WTC11 (cell line): ENCODE measurements around the gene PKNOX1.
"Not testable (repeated sequence)": the region's sequence is repeated elsewhere in the genome, so short reads cannot be mapped to it uniquely, and the experiment has no call there.

Source experiments
- FOXK1 ChIP-seq: sonication (generic); formaldehyde crosslinking; IDR thresholded peaks from 2 replicates; pipeline ENCODE4 v1.8.0; 2022; ENCODE audit warnings: mild to moderate bottlenecking, moderate library complexity, missing genetic modification reagents
- HMGA2 ChIP-seq: fragments of 250-450 bp; sonication (Bioruptor Pico); IDR thresholded peaks from 2 replicates; pipeline ENCODE4 v1.4.0; 2021; ENCODE audit warnings: mild to moderate bottlenecking, moderate library complexity
- MXD4 ChIP-seq: fragments of 250-450 bp; sonication (Bioruptor Pico); IDR thresholded peaks from 2 replicates; pipeline ENCODE4 v1.8.0; 2021; ENCODE audit warnings: mild to moderate bottlenecking, moderate library complexity, borderline replicate concordance
- NR1H2 ChIP-seq: sonication (generic); formaldehyde crosslinking; IDR thresholded peaks from 2 replicates; pipeline ENCODE4 v1.9.0; 2021; ENCODE audit warnings: mild to moderate bottlenecking, moderate library complexity, missing genetic modification reagents
- SP1 ChIP-seq: sonication (generic); formaldehyde crosslinking; conservative IDR thresholded peaks from 2 replicates; pipeline ENCODE4 v1.8.1; 2022; ENCODE audit warnings: missing genetic modification reagents
- TP53 ChIP-seq: sonication (generic); formaldehyde crosslinking; IDR thresholded peaks from 2 replicates; pipeline ENCODE4 v1.8.1; 2023; ENCODE audit warnings: mild to moderate bottlenecking, missing genetic modification reagents
- TF ChIP-seq, protein P1 (sequence below): fragments of 200-600 bp; IDR thresholded peaks from 2 replicates; pipeline ENCODE4 v1.8.0; 2022; ENCODE audit warnings: antibody characterized with exemption
- TF ChIP-seq, protein P2 (sequence below): sonication (generic); formaldehyde crosslinking; IDR thresholded peaks from 2 replicates; pipeline ENCODE4 v1.8.1; 2022; ENCODE audit warnings: mild to moderate bottlenecking, missing genetic modification reagents, moderate library complexity, borderline replicate concordance
- TF ChIP-seq, protein P3 (sequence below): sonication (generic); formaldehyde crosslinking; IDR thresholded peaks from 2 replicates; pipeline ENCODE4 v1.8.0; 2022; ENCODE audit warnings: mild to moderate bottlenecking, missing genetic modification reagents
- TF ChIP-seq, protein P4 (sequence below): sonication (generic); formaldehyde crosslinking; conservative IDR thresholded peaks from 2 replicates; pipeline ENCODE4 v1.8.1; 2022; ENCODE audit warnings: mild to moderate bottlenecking, missing genetic modification reagents

DNA sequence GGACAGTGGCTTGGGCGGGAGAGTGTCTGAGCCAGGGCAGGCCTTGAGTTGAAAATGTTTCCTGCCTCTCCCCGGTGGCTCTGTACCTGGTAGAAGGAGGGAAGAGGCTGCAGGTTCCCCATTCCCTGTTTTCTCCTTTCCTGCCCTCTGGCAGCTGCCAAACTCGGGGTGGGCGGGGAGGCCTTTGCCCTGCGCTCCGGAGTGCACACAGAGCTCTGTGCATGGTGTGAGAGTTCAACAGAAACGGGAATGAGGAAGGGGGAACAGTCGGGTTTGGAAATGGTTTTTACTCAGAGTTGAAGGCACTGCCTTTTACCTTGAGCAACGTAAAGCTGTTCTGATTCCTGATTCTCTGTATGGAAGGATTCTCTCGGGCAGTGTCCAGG lies 64.3 kb downstream of the PKNOX1 start:
- TF ChIP-seq, protein P1, sequence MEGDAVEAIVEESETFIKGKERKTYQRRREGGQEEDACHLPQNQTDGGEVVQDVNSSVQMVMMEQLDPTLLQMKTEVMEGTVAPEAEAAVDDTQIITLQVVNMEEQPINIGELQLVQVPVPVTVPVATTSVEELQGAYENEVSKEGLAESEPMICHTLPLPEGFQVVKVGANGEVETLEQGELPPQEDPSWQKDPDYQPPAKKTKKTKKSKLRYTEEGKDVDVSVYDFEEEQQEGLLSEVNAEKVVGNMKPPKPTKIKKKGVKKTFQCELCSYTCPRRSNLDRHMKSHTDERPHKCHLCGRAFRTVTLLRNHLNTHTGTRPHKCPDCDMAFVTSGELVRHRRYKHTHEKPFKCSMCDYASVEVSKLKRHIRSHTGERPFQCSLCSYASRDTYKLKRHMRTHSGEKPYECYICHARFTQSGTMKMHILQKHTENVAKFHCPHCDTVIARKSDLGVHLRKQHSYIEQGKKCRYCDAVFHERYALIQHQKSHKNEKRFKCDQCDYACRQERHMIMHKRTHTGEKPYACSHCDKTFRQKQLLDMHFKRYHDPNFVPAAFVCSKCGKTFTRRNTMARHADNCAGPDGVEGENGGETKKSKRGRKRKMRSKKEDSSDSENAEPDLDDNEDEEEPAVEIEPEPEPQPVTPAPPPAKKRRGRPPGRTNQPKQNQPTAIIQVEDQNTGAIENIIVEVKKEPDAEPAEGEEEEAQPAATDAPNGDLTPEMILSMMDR = not testable (repeated sequence)
- not testable (repeated sequence) for TF ChIP-seq FOXK1 (CRISPR knock-in tag); HMGA2 (CRISPR knock-in tag); SP1 (CRISPR knock-in tag); MXD4; TP53; NR1H2 (CRISPR knock-in tag)
- TF ChIP-seq, protein P2, sequence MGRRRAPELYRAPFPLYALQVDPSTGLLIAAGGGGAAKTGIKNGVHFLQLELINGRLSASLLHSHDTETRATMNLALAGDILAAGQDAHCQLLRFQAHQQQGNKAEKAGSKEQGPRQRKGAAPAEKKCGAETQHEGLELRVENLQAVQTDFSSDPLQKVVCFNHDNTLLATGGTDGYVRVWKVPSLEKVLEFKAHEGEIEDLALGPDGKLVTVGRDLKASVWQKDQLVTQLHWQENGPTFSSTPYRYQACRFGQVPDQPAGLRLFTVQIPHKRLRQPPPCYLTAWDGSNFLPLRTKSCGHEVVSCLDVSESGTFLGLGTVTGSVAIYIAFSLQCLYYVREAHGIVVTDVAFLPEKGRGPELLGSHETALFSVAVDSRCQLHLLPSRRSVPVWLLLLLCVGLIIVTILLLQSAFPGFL (CRISPR knock-in tag) = not testable (repeated sequence)
- TF ChIP-seq, protein P3, sequence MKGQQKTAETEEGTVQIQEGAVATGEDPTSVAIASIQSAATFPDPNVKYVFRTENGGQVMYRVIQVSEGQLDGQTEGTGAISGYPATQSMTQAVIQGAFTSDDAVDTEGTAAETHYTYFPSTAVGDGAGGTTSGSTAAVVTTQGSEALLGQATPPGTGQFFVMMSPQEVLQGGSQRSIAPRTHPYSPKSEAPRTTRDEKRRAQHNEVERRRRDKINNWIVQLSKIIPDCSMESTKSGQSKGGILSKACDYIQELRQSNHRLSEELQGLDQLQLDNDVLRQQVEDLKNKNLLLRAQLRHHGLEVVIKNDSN (CRISPR knock-in tag) = not testable (repeated sequence)
- TF ChIP-seq, protein P4, sequence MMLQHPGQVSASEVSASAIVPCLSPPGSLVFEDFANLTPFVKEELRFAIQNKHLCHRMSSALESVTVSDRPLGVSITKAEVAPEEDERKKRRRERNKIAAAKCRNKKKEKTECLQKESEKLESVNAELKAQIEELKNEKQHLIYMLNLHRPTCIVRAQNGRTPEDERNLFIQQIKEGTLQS (CRISPR knock-in tag) = not testable (repeated sequence)
